Bronchial smooth muscle cell (primary cell): ENCODE results near the gene SPHK2. TPM values are rescaled to one million over a fixed set of nuclear protein-coding genes. Genes with fewer than 3 reads are reported as not detected.

ENCODE experiments used
- total RNA-seq: library from RNA; depleted of rRNA; stranded (reverse); fragments of >200 nt; gene quantifications from 2 replicates; pipeline ENCODE4 v1.2.1, GENCODE V29; 2014

Gene SPHK2
- total RNA-seq = 4.4 and 7.1 TPM in 2 replicates

GRCh38 chr19:48618916-48619691, at the start of gene SPHK2, which contains the start of gene RPL18:
TSS of gene SPHK2 (plus strand) at chr19:48619506. CDS start at chr19:48620515, 1,009 bp downstream.
TSS of gene RPL18 (minus strand) at chr19:48619178. CDS start at chr19:48619143, 35 bp downstream.

GRCh38 chr19:48606463-48607358, 12.6 kb upstream of the SPHK2 start, which contains the start of gene SPACA4:
TSS of gene SPACA4 (plus strand) at chr19:48606742. CDS start at chr19:48606979, 237 bp downstream.

GRCh38 chr19:48614436-48615230, 4.7 kb upstream of the SPHK2 start, which contains the start of gene FAM83E:
TSS of gene FAM83E (minus strand) at chr19:48615076. CDS start at chr19:48613372, 1,704 bp downstream.

GRCh38 chr19:48636859-48637448, 17.6 kb downstream of the SPHK2 start, which contains the start of gene DBP:
TSS of gene DBP (minus strand) at chr19:48637379. CDS start at chr19:48636994, 385 bp downstream.

GRCh38 chr19:48646001-48646721, 26.9 kb downstream of the SPHK2 start, which contains the start of gene CA11:
TSS of gene CA11 (minus strand) at chr19:48646187. CDS start at chr19:48645632, 555 bp downstream.

GRCh38 chr19:48672994-48673393, 53.7 kb downstream of the SPHK2 start, which contains the start of gene NTN5:
TSS of gene NTN5 (minus strand) at chr19:48673017. CDS start at chr19:48670986, 2,031 bp downstream.

Other genes starting within 250 kb of the SPHK2 start
- 44.0 and 48.9 TPM in 2 replicates for gene KDELR1, start 228.0 kb upstream of the SPHK2 start, total RNA-seq
- gene GRIN2D, start 225.8 kb upstream of the SPHK2 start, total RNA-seq = 0.17 and 0.63 TPM in 2 replicates
- gene GRWD1, start 173.5 kb upstream of the SPHK2 start, total RNA-seq = 8.7 and 17.1 TPM in 2 replicates
- gene KCNJ14, start 163.9 kb upstream of the SPHK2 start, total RNA-seq = 0.16 and 0.26 TPM in 2 replicates
- gene CYTH2, start 150.1 kb upstream of the SPHK2 start, total RNA-seq = 31.7 and 37.0 TPM in 2 replicates
- under 0.01 and 0.09 TPM in 2 replicates for gene LMTK3, start 107.7 kb upstream of the SPHK2 start, total RNA-seq
- 0.16 and 0.17 TPM in 2 replicates for gene SULT2B1, start 67.3 kb upstream of the SPHK2 start, total RNA-seq
- gene SPACA4, start 12.8 kb upstream of the SPHK2 start, total RNA-seq = not detected in 2 replicates
- gene FAM83E, start 4.4 kb upstream of the SPHK2 start, total RNA-seq = 0.34 and 0.63 TPM in 2 replicates
- gene RPL18, start 328 bp upstream of the SPHK2 start, total RNA-seq = 2,147 and 2,501 TPM in 2 replicates
- 10.2 and 19.2 TPM in 2 replicates for gene DBP, start 17.9 kb downstream of the SPHK2 start, total RNA-seq
- 3.9 and 10.1 TPM in 2 replicates for gene CA11, start 26.7 kb downstream of the SPHK2 start, total RNA-seq
- 0.26 TPM in 1 of 2 replicates, not detected in the other for gene NTN5, start 53.5 kb downstream of the SPHK2 start, total RNA-seq
- gene FUT2, start 76.5 kb downstream of the SPHK2 start, total RNA-seq = 0.17 TPM in 1 of 2 replicates, not detected in the other
- 0.60 and 0.79 TPM in 2 replicates for gene MAMSTR, start 100.2 kb downstream of the SPHK2 start, total RNA-seq
- gene RASIP1, start 121.1 kb downstream of the SPHK2 start, total RNA-seq = 1.4 and 1.6 TPM in 2 replicates
- gene IZUMO1, start 127.4 kb downstream of the SPHK2 start, total RNA-seq = under 0.01 TPM in 1 of 2 replicates, not detected in the other
- gene FUT1, start 133.1 kb downstream of the SPHK2 start, total RNA-seq = under 0.01 TPM in 2 replicates
- gene FGF21, start 136.0 kb downstream of the SPHK2 start, total RNA-seq = not detected in 2 replicates
- gene BCAT2, start 191.5 kb downstream of the SPHK2 start, total RNA-seq = 22.2 and 27.1 TPM in 2 replicates
- 5.5 and 15.9 TPM in 2 replicates for gene HSD17B14, start 217.0 kb downstream of the SPHK2 start, total RNA-seq
- 14.3 and 18.6 TPM in 2 replicates for gene PLEKHA4, start 249.1 kb downstream of the SPHK2 start, total RNA-seq